Activated T-helper 2 cell treated with anti-CD3 and anti-CD28 coated beads, Interferon-gamma antibody, Interleukin-2, Interleukin-4, amounts not matched to agents 10 μg/mL and 5 μg/mL and 100 μg/mL, durations not matched to agents 14 hours and 24 hours and 36 hours (primary cell): ENCODE data around the gene METTL4. TPM values are rescaled to one million over a fixed set of nuclear protein-coding genes. Genes with fewer than 3 reads are reported as not detected.
A peak's percentile ranks its signal among the peaks of the same experiment; 100 is the strongest.

Experiments used
- DNase-seq: peaks from one replicate; pipeline ENCODE4 v3.0.0; 2021; ENCODE audit warnings: low spot score
- H3K27ac Mint-ChIP-seq: one replicate; pipeline ENCODE4 v1.8.0; 2021; ENCODE audit warnings: mixed read lengths
- H3K27me3 Mint-ChIP-seq: one replicate; pipeline ENCODE4 v1.8.0; 2021; ENCODE audit warnings: low read depth, mixed read lengths
- H3K36me3 Mint-ChIP-seq: one replicate; pipeline ENCODE4 v1.8.0; 2021; ENCODE audit warnings: low read depth, mixed read lengths
- H3K4me1 Mint-ChIP-seq: one replicate; pipeline ENCODE4 v1.8.0; 2021; ENCODE audit warnings: low read depth, mixed read lengths
- H3K4me3 Mint-ChIP-seq: one replicate; pipeline ENCODE4 v1.8.0; 2021; ENCODE audit warnings: low read depth, mild to moderate bottlenecking, moderate library complexity, mixed read lengths
- H3K9me3 Mint-ChIP-seq: one replicate; pipeline ENCODE4 v1.8.0; 2021; ENCODE audit warnings: mixed read lengths
- intact Hi-C: fragments of 100-400 bp; cut with micrococcal nuclease; formaldehyde crosslinking; loops from one replicate; pipeline ENCODE4 v1.15.1; 2023
- total RNA-seq: library from RNA; stranded (reverse); gene quantifications from 2 replicates; pipeline ENCODE4 v1.2.3, GENCODE V29; 2022

The METTL4 gene, protein sequence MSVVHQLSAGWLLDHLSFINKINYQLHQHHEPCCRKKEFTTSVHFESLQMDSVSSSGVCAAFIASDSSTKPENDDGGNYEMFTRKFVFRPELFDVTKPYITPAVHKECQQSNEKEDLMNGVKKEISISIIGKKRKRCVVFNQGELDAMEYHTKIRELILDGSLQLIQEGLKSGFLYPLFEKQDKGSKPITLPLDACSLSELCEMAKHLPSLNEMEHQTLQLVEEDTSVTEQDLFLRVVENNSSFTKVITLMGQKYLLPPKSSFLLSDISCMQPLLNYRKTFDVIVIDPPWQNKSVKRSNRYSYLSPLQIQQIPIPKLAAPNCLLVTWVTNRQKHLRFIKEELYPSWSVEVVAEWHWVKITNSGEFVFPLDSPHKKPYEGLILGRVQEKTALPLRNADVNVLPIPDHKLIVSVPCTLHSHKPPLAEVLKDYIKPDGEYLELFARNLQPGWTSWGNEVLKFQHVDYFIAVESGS
- total RNA-seq: 17.8 and 18.3 TPM in 2 replicates

DNA sequence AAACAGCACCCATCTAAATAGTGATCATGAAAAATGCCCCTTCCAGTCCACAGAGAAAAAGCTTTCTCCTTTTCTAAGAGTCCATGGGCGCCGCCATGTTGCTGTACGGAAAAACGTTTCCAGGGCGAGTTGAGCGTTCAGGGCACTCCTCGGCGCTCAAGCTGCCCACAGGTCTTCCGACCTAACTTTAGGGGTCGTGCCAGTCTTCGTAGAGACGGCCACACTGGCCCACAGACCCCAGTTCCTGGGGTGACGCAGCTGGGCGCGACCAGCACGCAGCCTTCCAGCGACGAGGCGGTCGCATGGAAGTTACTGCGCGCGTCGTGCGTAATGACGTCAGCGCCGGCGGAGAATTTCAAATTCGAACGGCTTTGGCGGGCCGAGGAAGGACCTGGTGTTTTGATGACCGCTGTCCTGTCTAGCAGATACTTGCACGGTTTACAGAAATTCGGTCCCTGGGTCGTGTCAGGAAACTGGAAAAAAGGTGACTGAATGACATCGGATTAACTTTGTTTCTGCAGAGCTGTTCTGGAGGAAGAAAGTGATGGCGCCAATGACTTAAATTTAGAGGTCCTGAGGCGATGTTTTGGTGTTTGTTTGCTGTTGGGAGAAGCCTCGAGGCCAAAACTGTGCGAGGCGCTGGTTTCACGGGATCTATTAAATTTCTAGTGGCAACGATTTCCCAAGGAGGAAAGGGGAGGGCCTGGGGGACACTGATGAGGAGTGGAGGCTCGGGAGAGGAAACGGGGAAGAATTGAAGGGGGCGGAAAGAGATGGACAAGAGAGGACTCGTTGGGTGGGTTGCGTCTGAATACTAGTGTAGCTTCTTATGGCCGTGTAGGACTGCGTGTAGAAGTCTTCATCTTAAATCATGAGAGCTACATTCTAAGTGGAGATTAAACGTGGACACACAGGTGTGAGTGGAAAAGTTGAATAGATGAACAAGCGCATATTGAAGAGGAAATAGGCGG lies at the start of gene METTL4, which contains the start of gene NDC80:
Gene METTL4 (minus strand): TSS at position 306 of the 971 bp plus-strand sequence. CDS start 4,289 bp downstream, outside the sequence.
Gene NDC80 (plus strand): TSS at position 358 of the 971 bp plus-strand sequence. CDS start 1,429 bp downstream, outside the sequence.
- H3K4me3 Mint-ChIP-seq: peak within 1 kb of the TSS; percentile 99
- H3K27ac Mint-ChIP-seq: peak within 1 kb of the TSS; percentile 98
- intact Hi-C loops: loop anchor here (1.0 to 10.0 kb wide), 7 partner anchors 35 to 691 kb away; partner anchors contain the start of genes EMILIN2, MYL12B and SMCHD1
- H3K27me3 Mint-ChIP-seq: no peaks in the 10 kb centered on the region
- DNase-seq: peak; percentile 82
- H3K9me3 Mint-ChIP-seq: no peaks in the 10 kb centered on the region
- peaks cover 52% of the 10 kb centered on the region for H3K4me1 Mint-ChIP-seq
- peaks cover 66% of the 10 kb centered on the region for H3K36me3 Mint-ChIP-seq

DNA sequence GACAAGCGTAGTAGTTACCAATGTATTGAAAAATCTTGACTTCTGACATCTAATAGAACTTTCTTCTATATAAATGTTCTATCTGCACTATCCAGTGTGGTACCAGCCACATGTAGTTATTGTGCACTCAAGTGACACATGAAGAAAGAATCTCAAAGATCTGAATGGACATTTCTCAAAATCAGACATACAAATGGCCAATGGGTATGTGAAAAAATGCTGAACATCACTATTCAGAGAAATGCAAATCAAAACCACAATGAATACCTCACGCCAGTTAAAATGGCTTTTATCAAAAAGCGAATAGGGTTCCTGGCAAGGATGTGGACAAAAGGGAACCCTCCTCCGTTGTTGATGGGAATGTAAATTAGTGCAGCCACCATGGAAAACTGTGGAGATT lies 46.7 kb upstream of the METTL4 start:
- Mint-ChIP-seq H3K4me1 (peaks cover 7% of the 10 kb centered on the region), H3K4me3 (no peak overlapping the region), H3K27me3 (no peaks in the 10 kb centered on the region), H3K27ac (no peak overlapping the region), H3K36me3 (peaks cover 43% of the 10 kb centered on the region), H3K9me3 (no peaks in the 10 kb centered on the region)
- intact Hi-C loops: no loop called here
- DNase-seq: no peak

DNA sequence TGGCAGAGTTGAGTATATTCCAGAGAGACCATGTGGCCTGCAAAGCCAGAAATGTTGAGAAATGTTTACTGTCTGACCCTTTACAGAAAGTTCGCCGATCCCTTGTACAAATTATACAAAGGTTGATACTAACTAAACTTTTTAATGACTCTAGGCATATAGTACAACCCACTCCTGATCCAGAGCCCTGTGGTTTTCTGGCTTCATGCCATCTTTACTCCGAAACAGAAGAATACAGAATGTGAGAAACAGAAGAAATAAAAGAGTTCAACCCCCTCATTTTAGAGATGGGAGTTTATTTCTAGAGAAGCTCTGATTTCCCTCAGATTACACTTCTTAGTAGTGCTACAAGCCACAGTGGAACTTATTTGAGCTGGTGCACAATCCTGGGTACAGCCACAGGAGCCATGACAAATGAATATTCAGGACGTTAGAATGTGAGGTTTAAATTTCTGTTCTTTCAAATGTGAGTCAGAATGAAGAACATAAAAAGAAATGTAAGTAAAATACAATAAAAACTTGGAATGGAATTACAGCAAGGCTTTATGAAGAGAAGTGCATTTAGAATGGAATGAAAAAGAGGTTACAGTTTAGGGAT lies 46.2 kb upstream of the METTL4 start:
- DNase-seq: no peak
- H3K4me3 Mint-ChIP-seq: no peak overlapping the region
- intact Hi-C loops: no loop called here
- peaks cover 49% of the 10 kb centered on the region for H3K36me3 Mint-ChIP-seq
- H3K9me3 Mint-ChIP-seq: no peaks in the 10 kb centered on the region
- H3K4me1 Mint-ChIP-seq: peaks cover 7% of the 10 kb centered on the region
- H3K27me3 Mint-ChIP-seq: no peaks in the 10 kb centered on the region
- no peak overlapping the region for H3K27ac Mint-ChIP-seq

DNA sequence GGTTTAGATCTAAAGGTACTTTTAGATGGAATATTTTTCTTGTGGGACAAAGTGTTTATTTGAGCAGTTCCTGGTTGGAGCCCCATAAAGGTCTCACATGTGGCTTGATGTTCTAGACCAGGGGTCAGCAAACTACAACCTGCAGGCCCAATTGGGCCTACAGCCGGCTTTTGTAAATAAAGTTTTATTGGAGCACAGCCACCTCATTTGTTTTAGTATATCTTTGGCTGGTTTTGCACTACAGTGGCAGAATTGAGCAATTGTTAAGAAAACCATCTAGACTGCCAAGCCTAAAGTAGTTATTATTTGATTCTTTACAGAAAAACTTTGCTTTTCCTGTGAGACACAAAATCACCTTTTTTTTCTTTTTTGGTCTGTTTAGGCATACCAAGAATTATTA lies 41.7 kb upstream of the METTL4 start:
- H3K36me3 Mint-ChIP-seq: peaks cover 78% of the 10 kb centered on the region
- H3K27me3 Mint-ChIP-seq: no peaks in the 10 kb centered on the region
- H3K4me1 Mint-ChIP-seq: peaks cover 24% of the 10 kb centered on the region
- H3K27ac Mint-ChIP-seq: no peak overlapping the region
- no peaks in the 10 kb centered on the region for H3K9me3 Mint-ChIP-seq
- intact Hi-C loops: no loop called here
- DNase-seq: no peak
- no peak overlapping the region for H3K4me3 Mint-ChIP-seq

DNA sequence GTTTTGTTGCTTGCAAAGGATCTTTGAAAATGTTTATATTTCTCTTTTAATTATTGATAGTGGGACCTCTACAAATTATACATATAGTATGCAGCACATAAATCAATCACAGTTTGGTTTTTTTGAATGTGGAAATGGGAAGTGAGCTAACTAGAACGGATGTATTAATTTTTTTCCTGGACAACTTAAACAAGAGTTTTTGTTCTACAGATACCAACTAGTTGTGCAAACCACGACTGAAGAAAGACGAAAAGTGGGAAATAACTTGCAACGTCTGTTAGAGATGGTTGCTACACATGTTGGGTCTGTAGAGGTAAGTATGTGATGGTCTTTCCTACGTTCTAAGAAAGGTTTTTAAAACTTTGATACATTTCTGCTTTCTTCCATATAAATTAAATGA lies 39.2 kb upstream of the METTL4 start:
- intact Hi-C loops: no loop called here
- Mint-ChIP-seq H3K27ac (no peak overlapping the region), H3K4me3 (no peak overlapping the region), H3K36me3 (peaks cover 71% of the 10 kb centered on the region), H3K27me3 (no peaks in the 10 kb centered on the region), H3K4me1 (peaks cover 30% of the 10 kb centered on the region), H3K9me3 (no peaks in the 10 kb centered on the region)
- no peak for DNase-seq

DNA sequence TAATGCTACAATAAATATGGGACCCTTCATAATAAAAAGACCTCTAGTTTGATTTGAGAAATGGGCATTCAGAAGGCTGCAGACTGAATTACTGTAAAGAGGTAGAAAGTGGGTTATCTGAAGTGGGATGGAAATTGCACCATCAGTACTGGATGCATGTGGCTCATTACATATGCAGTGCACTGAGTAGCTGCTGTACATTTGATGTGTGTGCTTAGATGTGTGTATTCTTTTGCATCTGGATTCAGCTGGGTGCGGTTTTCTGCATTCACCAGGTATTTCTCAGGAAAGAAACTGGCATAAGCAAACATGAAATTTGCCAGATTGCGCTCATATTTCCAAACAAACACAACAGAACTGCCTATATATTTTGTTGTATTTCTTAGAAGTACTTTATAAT lies 38.3 kb upstream of the METTL4 start:
- Mint-ChIP-seq H3K9me3 (no peaks in the 10 kb centered on the region), H3K4me1 (peaks cover 40% of the 10 kb centered on the region), H3K27ac (peak overlapping the region; percentile 53), H3K36me3 (peaks cover 67% of the 10 kb centered on the region), H3K4me3 (no peak overlapping the region), H3K27me3 (no peaks in the 10 kb centered on the region)
- no peak for DNase-seq
- intact Hi-C loops: loop anchor here (5.0 kb wide), 1 partner anchor 73 kb away; no protein-coding TSS in a partner anchor

DNA sequence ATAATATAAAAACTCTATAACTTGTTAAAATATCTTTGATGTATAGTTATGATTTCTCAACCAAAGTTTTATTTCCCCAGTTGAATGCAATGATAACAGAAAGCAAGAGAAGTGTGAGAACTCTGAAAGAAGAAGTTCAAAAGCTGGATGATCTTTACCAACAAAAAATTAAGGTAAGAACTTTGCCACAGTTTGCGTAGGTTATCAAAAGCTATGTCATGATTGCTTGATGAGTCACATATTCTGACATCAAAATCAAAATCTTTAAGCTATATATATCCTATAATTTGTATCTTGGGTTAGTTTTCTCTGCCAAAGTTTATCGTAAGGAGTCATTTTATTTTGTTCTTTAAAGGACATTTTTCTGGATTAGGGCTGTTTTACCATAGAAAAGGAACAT lies 35.0 kb upstream of the METTL4 start:
- Mint-ChIP-seq H3K36me3 (peaks cover 63% of the 10 kb centered on the region), H3K27me3 (no peaks in the 10 kb centered on the region), H3K4me1 (peaks cover 56% of the 10 kb centered on the region), H3K9me3 (no peaks in the 10 kb centered on the region), H3K4me3 (peak overlapping the region; percentile 62), H3K27ac (peak overlapping the region; percentile 76)
- intact Hi-C loops: loop anchor here (2.0 to 5.0 kb wide), 3 partner anchors 18 to 76 kb away; partner anchors contain the start of genes METTL4 and NDC80
- no peak for DNase-seq

DNA sequence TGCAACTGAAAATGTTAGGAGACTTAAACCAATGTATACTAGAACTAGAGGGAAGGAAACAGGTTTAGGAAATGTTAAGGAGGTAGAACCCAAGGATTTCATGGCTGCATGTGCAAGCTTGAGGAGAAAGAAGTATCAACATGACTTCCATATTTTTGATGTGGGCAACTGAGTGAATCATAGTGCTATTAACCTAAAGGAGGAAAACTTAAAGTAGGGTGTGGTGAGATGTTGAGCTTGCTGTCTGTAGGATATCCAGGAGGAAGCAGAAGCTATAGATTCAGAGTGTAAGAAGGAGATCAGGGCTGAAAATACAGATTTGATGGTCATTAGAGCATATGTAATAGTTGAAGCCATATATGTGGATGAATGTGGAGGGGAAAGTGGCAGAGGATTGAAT lies 31.5 kb upstream of the METTL4 start:
- DNase-seq: no peak
- intact Hi-C loops: no loop called here
- Mint-ChIP-seq H3K27me3 (no peaks in the 10 kb centered on the region), H3K4me1 (peaks cover 53% of the 10 kb centered on the region), H3K9me3 (no peaks in the 10 kb centered on the region), H3K27ac (peak overlapping the region; percentile 15), H3K36me3 (peaks cover 66% of the 10 kb centered on the region), H3K4me3 (no peak overlapping the region)

DNA sequence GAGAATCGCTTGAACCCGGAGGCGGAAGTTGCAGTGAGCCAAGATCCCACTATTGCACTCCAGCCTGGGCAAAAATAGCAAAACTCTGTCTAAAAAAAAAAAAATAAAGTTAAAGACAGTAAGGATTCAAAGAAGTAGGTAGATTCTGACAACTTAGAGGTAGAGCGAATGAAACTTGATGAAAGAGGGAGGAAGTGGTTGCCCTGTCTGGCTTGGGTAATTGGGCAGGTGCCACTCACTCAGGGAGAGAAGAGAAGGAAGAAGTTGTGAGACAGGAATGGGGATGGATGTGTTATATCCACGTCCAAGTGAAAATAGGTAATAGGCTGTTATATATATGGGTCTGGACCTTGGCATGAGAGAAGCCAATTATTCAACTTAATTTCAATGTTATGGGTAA lies 26.3 kb upstream of the METTL4 start:
- Mint-ChIP-seq H3K9me3 (peaks cover 5% of the 10 kb centered on the region), H3K36me3 (peaks cover 68% of the 10 kb centered on the region), H3K27me3 (no peaks in the 10 kb centered on the region), H3K27ac (peak overlapping the region; percentile 31), H3K4me1 (peaks cover 36% of the 10 kb centered on the region), H3K4me3 (no peak overlapping the region)
- no peak for DNase-seq
- intact Hi-C loops: no loop called here

DNA sequence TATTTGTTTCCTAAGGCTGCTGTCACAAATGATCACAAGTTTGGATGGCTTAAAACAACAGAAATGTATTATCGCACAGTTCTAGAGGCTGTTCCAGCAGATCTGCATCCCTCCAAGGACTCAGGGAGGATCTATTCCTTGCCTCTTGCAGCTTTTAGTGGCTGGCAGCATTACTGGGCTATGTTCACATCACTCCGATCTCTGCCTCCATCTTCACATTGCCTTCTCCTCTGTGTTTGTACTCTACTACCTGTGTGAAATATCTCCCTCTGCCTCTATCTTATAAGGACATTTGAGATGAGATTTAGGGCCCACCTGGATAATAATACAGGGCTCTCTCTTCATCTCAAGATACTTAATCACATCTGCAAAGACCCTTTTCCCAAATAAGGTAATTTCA lies 19.0 kb upstream of the METTL4 start:
- Mint-ChIP-seq H3K27me3 (no peaks in the 10 kb centered on the region), H3K36me3 (peaks cover 68% of the 10 kb centered on the region), H3K27ac (peak overlapping the region; percentile 75), H3K4me3 (peak overlapping the region; percentile 58), H3K9me3 (no peaks in the 10 kb centered on the region), H3K4me1 (peaks cover 46% of the 10 kb centered on the region)
- intact Hi-C loops: no loop called here
- DNase-seq: no peak

DNA sequence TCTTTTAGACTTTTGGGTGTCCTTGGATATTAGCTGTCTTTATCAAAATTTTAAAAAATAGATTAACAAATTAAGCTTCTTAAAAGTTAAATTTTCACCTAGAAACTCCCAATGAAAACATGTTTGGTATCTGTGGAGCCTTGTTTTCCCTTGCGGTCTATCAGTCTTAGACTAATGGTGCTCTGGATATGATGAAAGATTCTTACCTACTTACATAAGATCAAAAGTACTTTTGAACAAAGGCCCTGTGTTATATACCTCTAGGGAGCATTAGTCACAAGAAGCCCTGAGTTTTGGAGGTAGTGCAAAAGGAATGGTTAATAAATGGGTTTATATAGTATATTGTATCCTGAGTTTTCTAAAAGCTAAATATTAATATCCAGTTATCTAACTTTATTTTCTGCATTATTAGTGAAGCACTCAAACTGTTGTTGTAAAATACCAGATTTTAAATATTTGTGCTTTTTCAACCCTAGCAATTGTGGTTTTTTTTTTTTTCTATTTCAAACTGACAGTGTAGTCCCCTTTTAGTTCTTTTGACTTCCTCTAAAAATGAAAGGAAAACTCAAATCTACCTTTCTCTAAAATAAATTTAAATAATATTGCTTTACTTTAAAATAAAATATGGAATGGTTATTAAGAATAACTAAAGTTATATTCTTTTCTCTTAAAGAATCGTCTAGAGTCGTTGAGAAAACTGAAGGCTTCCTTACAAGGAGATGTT lies 18.2 kb upstream of the METTL4 start:
- peaks cover 43% of the 10 kb centered on the region for H3K4me1 Mint-ChIP-seq
- peaks cover 69% of the 10 kb centered on the region for H3K36me3 Mint-ChIP-seq
- no peaks in the 10 kb centered on the region for H3K9me3 Mint-ChIP-seq
- intact Hi-C loops: loop anchor here (2.0 to 5.0 kb wide), 3 partner anchors 17 to 98 kb away; partner anchors contain the start of gene SMCHD1
- DNase-seq: no peak
- H3K27me3 Mint-ChIP-seq: no peaks in the 10 kb centered on the region
- peak overlapping the region; percentile 84 for H3K27ac Mint-ChIP-seq
- peak overlapping the region; percentile 58 for H3K4me3 Mint-ChIP-seq
